Esophagus squamous epithelium (tissue), 4 donors: ENCODE data around the gene KRTAP5-6.

Experiments used
- CTCF ChIP-seq, 6 experiments: fragments of 450-650 bp in 4 of 6; fragments of 200-600 bp in 2 of 6; sonication (generic) in 2 of 6; IDR thresholded peaks; one replicate each; pipeline ENCODE4 v1.5.1; 2016 to 2019; ENCODE audit warnings: antibody characterized with exemption in 6 of 6, mild to moderate bottlenecking in 4 of 6, moderate library complexity in 4 of 6
- POLR2A ChIP-seq, 4 donors: fragments of 450-650 bp; IDR thresholded peaks; one replicate each; pipeline ENCODE4 v1.6.1; 2017; ENCODE audit warnings: antibody characterized with exemption in 4 of 4, mild to moderate bottlenecking in 4 of 4, moderate library complexity in 3 of 4

- TF ChIP-seq CTCF (IDR thresholded peaks at IDR 0.05), result no peak
- no peak for TF ChIP-seq POLR2A (IDR thresholded peaks at IDR 0.05)
Observed at GRCh38 chr11:1741741-1742140, 44.7 kb downstream of the KRTAP5-6 start.
